ENCODE results near the gene PDE4A. TPM values are rescaled to one million over a fixed set of nuclear protein-coding genes. Genes with fewer than 3 reads are reported as not detected.

Gene PDE4A
- total and polyA plus RNA-seq, 2 of the 13 experiments (the other 11 are each of a cell fraction or from before 2014, with no cell fraction given) = 1.1 to 4.1 TPM

DNA sequence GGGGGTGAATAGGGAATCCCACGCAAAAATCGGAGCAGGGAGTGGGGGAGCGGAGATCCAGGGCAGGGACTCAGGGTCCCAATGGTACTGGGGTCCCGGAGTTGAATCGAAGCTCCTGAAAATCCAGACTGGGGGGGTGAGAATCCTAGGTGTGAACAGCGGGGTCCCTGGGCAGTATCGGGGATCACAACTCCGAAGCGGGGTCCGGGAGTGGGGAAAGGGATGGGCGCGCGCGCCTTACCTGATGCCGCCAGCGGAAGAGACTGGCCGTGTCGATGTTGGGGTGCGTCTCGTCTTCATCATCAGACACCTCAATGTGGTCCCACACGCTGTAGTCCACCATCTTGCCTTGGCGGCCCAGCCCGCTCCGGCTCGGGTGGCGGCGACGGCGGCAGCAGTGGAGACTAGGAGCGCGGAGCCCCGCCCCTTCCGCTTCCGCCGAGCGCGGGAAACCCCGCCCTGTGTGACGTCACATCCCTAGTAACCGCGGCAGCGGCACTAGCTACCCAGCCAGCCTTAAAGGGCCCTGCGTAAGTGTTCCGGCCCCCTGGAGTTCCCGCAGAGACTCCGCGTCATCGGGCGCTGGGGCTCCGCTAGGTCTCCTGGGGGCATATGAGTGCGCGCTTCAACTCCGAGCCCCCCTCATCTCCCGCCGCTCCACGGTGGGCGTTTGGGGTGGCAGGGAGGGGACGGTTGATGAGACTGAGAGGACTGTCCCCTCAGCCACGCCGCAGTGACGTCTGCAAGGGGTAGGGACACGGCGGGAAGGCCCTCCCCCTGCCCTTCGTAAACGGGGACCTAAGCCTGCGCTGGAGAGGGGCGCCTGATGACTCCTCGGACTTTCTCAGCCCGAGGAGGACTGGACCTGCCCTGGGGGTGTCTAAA, 17.0 kb upstream of the PDE4A start, which contains the start of gene CDC37 (continued):
- TF ChIP-seq, protein P1, sequence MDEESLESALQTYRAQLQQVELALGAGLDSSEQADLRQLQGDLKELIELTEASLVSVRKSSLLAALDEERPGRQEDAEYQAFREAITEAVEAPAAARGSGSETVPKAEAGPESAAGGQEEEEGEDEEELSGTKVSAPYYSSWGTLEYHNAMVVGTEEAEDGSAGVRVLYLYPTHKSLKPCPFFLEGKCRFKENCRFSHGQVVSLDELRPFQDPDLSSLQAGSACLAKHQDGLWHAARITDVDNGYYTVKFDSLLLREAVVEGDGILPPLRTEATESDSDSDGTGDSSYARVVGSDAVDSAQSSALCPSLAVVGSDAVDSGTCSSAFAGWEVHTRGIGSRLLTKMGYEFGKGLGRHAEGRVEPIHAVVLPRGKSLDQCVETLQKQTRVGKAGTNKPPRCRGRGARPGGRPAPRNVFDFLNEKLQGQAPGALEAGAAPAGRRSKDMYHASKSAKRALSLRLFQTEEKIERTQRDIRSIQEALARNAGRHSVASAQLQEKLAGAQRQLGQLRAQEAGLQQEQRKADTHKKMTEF (CRISPR knock-in tag; IDR thresholded peaks at IDR 0.05) = peak; percentile 34; the same call in 1 of the 2 replicates
- TF ChIP-seq, protein P2, sequence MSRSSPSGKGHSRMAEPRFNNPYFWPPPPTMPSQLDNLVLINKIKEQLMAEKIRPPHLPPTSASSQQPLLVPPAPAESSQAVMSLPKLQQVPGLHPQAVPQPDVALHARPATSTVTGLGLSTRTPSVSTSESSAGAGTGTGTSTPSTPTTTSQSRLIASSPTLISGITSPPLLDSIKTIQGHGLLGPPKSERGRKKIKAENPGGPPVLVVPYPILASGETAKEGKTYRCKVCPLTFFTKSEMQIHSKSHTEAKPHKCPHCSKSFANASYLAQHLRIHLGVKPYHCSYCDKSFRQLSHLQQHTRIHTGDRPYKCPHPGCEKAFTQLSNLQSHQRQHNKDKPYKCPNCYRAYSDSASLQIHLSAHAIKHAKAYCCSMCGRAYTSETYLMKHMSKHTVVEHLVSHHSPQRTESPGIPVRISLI (CRISPR knock-in tag; IDR thresholded peaks at IDR 0.05; ENCODE audit: borderline replicate concordance) = no peak; the same call in 1 of the 2 replicates
- TF ChIP-seq SAP130 (CRISPR knock-in tag; IDR thresholded peaks at IDR 0.05; ENCODE audit: low read depth) (peak; percentile 99), NFYC (CRISPR knock-in tag; IDR thresholded peaks at IDR 0.05) (no peak), NPAS2 (CRISPR knock-in tag; IDR thresholded peaks at IDR 0.05; ENCODE audit: borderline replicate concordance) (no peak), GLI4 (CRISPR knock-in tag; IDR thresholded peaks at IDR 0.05; ENCODE audit: borderline replicate concordance) (no peak), ZNF136 (CRISPR knock-in tag; IDR thresholded peaks at IDR 0.05; ENCODE audit: low read depth) (no peak), ARHGAP35 (CRISPR knock-in tag; IDR thresholded peaks at IDR 0.05; ENCODE audit: borderline replicate concordance) (no peak), ZNF350 (CRISPR knock-in tag; IDR thresholded peaks at IDR 0.05; ENCODE audit: borderline replicate concordance, low read depth) (peak; percentile 62; the same call in 1 of the 2 replicates), ZNF207 (IDR thresholded peaks at IDR 0.05; ENCODE audit: borderline replicate concordance) (no peak), ZNF138 (CRISPR knock-in tag; IDR thresholded peaks at IDR 0.05; ENCODE audit: low read depth) (peak; percentile 69; the same call in 1 of the 2 replicates), IRX3 (CRISPR knock-in tag; IDR thresholded peaks at IDR 0.05; ENCODE audit: borderline replicate concordance, low read depth) (no peak), ZBTB7A (CRISPR knock-in tag; IDR thresholded peaks at IDR 0.05) (no peak), SIX4 (CRISPR knock-in tag; IDR thresholded peaks at IDR 0.05) (no peak), TAF1 (CRISPR knock-in tag; IDR thresholded peaks at IDR 0.05) (peak; percentile 90), BCL6 (CRISPR knock-in tag; IDR thresholded peaks at IDR 0.05) (no peak), ZNF7 (CRISPR knock-in tag; IDR thresholded peaks at IDR 0.05) (no peak), KMT2B (CRISPR knock-in tag; IDR thresholded peaks at IDR 0.05) (peak; percentile 57; the same call in 1 of the 2 replicates), GTF3A (CRISPR knock-in tag; conservative IDR thresholded peaks at IDR 0.05) (no peak), PAX8 (CRISPR knock-in tag; IDR thresholded peaks at IDR 0.05; ENCODE audit: borderline replicate concordance) (no peak), ZNF878 (CRISPR knock-in tag; IDR thresholded peaks at IDR 0.05) (no peak), RFXAP (CRISPR knock-in tag; IDR thresholded peaks at IDR 0.05; ENCODE audit: borderline replicate concordance) (peak; percentile 76; the same call in 1 of the 2 replicates)
- TF ChIP-seq, protein P3, sequence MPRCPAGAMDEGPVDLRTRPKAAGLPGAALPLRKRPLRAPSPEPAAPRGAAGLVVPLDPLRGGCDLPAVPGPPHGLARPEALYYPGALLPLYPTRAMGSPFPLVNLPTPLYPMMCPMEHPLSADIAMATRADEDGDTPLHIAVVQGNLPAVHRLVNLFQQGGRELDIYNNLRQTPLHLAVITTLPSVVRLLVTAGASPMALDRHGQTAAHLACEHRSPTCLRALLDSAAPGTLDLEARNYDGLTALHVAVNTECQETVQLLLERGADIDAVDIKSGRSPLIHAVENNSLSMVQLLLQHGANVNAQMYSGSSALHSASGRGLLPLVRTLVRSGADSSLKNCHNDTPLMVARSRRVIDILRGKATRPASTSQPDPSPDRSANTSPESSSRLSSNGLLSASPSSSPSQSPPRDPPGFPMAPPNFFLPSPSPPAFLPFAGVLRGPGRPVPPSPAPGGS (CRISPR knock-in tag; IDR thresholded peaks at IDR 0.05) = 0 out of 2 replicates have a peak, but pooled peaks have one; percentile 21
- TF ChIP-seq, protein P4, sequence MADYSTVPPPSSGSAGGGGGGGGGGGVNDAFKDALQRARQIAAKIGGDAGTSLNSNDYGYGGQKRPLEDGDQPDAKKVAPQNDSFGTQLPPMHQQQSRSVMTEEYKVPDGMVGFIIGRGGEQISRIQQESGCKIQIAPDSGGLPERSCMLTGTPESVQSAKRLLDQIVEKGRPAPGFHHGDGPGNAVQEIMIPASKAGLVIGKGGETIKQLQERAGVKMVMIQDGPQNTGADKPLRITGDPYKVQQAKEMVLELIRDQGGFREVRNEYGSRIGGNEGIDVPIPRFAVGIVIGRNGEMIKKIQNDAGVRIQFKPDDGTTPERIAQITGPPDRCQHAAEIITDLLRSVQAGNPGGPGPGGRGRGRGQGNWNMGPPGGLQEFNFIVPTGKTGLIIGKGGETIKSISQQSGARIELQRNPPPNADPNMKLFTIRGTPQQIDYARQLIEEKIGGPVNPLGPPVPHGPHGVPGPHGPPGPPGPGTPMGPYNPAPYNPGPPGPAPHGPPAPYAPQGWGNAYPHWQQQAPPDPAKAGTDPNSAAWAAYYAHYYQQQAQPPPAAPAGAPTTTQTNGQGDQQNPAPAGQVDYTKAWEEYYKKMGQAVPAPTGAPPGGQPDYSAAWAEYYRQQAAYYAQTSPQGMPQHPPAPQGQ (CRISPR knock-in tag; IDR thresholded peaks at IDR 0.05; ENCODE audit: borderline replicate concordance) = no peak
